DOHH2 (cell line): ENCODE measurements around the gene CCDC59.

Experiments used
- H3F3A ChIP-seq: fragments of 200-600 bp; sonication (generic), shearing (Covaris generic); 2 replicates; pipeline ENCODE4 v1.6.0; 2016; ENCODE audit warnings: antibody characterized with exemption, mild to moderate bottlenecking; ENCODE audit not compliant: control insufficient read depth, insufficient read depth
- H3K27ac ChIP-seq: fragments of 200-600 bp; sonication (generic); 2 replicates; pipeline ENCODE4 v1.5.1; 2014; ENCODE audit warnings: low read depth, mild to moderate bottlenecking, low read length, moderate library complexity
- H3K27me3 ChIP-seq: fragments of 200-600 bp; sonication (generic); 2 replicates; pipeline ENCODE4 v1.6.1; 2014; ENCODE audit warnings: mild to moderate bottlenecking, low read length, mixed read lengths; ENCODE audit not compliant: control insufficient read depth
- H3K36me3 ChIP-seq: fragments of 200-600 bp; sonication (generic); 2 replicates; pipeline ENCODE4 v1.6.1; 2014; ENCODE audit warnings: mild to moderate bottlenecking, low read length, moderate library complexity, mixed read lengths; ENCODE audit not compliant: control insufficient read depth
- H3K4me1 ChIP-seq: fragments of 200-600 bp; sonication (generic); 2 replicates; pipeline ENCODE4 v1.6.1; 2014; ENCODE audit warnings: mild to moderate bottlenecking, low read length, mixed read lengths; ENCODE audit not compliant: control insufficient read depth
- H3K4me2 ChIP-seq: fragments of 200-600 bp; sonication (generic); 2 replicates; pipeline ENCODE4 v1.6.0; 2014; ENCODE audit warnings: mild to moderate bottlenecking, low read length, moderate library complexity
- H3K4me3 ChIP-seq: fragments of 200-600 bp; sonication (generic); 2 replicates; pipeline ENCODE4 v1.5.1; 2014; ENCODE audit warnings: mild to moderate bottlenecking, low read length, mixed read lengths
- H3K79me2 ChIP-seq: fragments of 200-600 bp; sonication (generic); 2 replicates; pipeline ENCODE4 v1.6.1; 2014; ENCODE audit warnings: mild to moderate bottlenecking, low read length, mixed read lengths; ENCODE audit not compliant: control insufficient read depth
- H3K9me2 ChIP-seq: fragments of 200-600 bp; sonication (generic); replicated peaks from 2 replicates; pipeline ENCODE4 v1.6.1; 2014; ENCODE audit warnings: mild to moderate bottlenecking, low read length, mixed read lengths; ENCODE audit not compliant: control insufficient read depth
- H3K9me3 ChIP-seq: fragments of 200-600 bp; sonication (generic); 2 replicates; pipeline ENCODE4 v1.6.1; 2014; ENCODE audit warnings: antibody characterized with exemption, low read length, mixed read lengths; ENCODE audit not compliant: control insufficient read depth, insufficient read depth
- H4K20me1 ChIP-seq: fragments of 200-600 bp; sonication (generic); 2 replicates; pipeline ENCODE4 v1.6.0; 2014; ENCODE audit warnings: low read depth, mild to moderate bottlenecking, antibody characterized with exemption, low read length, moderate library complexity; ENCODE audit not compliant: control insufficient read depth, insufficient read depth
- CTCF ChIP-seq: fragments of 200-600 bp; sonication (generic); IDR thresholded peaks from one replicate; pipeline ENCODE4 v1.5.1; 2014; ENCODE audit warnings: antibody characterized with exemption, mild to moderate bottlenecking, low read depth, low read length; ENCODE audit not compliant: poor library complexity, severe bottlenecking
- EZH2phosphoT487 ChIP-seq: fragments of 200-600 bp; sonication (generic); IDR thresholded peaks from 2 replicates; pipeline ENCODE4 v1.6.1; 2017; ENCODE audit warnings: borderline replicate concordance, mild to moderate bottlenecking, antibody characterized with exemption, low read length, moderate library complexity, mixed read lengths

CCDC59 gene

GRCh38 chr12:82378997-82379396 is 20.8 kb upstream of the CCDC59 start:
- TF ChIP-seq EZH2phosphoT487 (no peak), CTCF (no peak)
- H3K4me2 ChIP-seq, result no peak overlapping the region
- H3K9me3 ChIP-seq, result no peaks in the 10 kb centered on the region; the same call in 1 of the 2 replicates
- no peaks in the 10 kb centered on the region for H3F3A ChIP-seq
- no peaks in the 10 kb centered on the region for H3K36me3 ChIP-seq
- no peak overlapping the region for H3K27ac ChIP-seq
- no peak overlapping the region for H3K4me3 ChIP-seq
- no peaks in the 10 kb centered on the region for H4K20me1 ChIP-seq
- no peaks in the 10 kb centered on the region for H3K79me2 ChIP-seq
- H3K27me3 ChIP-seq, result no peaks in the 10 kb centered on the region
- H3K9me2 ChIP-seq, result no peaks in the 10 kb centered on the region
- H3K4me1 ChIP-seq, result no peaks in the 10 kb centered on the region

- Histone ChIP-seq H3K79me2 (no peaks in the 10 kb centered on the region), H3K9me2 (no peaks in the 10 kb centered on the region), H3K4me3 (no peak overlapping the region), H4K20me1 (no peaks in the 10 kb centered on the region), H3K9me3 (no peaks in the 10 kb centered on the region; the same call in 1 of the 2 replicates), H3K4me1 (no peaks in the 10 kb centered on the region), H3K27me3 (no peaks in the 10 kb centered on the region), H3K36me3 (no peaks in the 10 kb centered on the region), H3F3A (no peaks in the 10 kb centered on the region), H3K4me2 (no peak overlapping the region), H3K27ac (no peak overlapping the region)
- TF ChIP-seq CTCF, result no peak
- TF ChIP-seq EZH2phosphoT487, result no peak
These were observed 17.0 kb upstream of the CCDC59 start for GRCh38 chr12:82375201-82375600.

DNA sequence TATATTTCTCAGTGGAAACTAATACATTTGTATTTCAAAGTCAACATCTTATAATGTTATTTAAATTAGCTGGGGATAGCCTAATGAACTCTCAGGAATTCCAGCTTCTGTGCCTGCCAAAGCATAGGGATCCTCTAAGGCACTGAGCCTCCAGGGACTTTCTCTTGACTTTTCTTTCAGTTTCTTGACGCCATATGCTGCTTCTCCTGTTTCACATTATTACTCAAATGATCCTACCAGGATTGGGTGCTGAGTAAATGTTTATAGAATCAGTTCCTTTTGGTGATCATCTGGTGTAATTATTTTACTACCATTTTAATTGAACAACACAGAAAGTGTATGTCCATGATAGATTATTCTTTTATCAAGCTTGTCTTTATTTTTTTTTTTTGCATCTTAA is 8.0 kb upstream of the CCDC59 start:
- no peaks in the 10 kb centered on the region for H3F3A ChIP-seq
- no peaks in the 10 kb centered on the region for H3K27me3 ChIP-seq
- H3K9me2 ChIP-seq, result no peaks in the 10 kb centered on the region
- H3K4me2 ChIP-seq, result no peak overlapping the region
- H3K4me1 ChIP-seq, result no peaks in the 10 kb centered on the region
- no peak overlapping the region for H3K4me3 ChIP-seq
- TF ChIP-seq EZH2phosphoT487 (no peak), CTCF (no peak)
- H3K27ac ChIP-seq, result no peak overlapping the region
- no peaks in the 10 kb centered on the region for H3K9me3 ChIP-seq
- H3K79me2 ChIP-seq, result no peaks in the 10 kb centered on the region
- H4K20me1 ChIP-seq, result no peaks in the 10 kb centered on the region
- H3K36me3 ChIP-seq, result no peaks in the 10 kb centered on the region

GRCh38 chr12:82363990-82364389 is 5.8 kb upstream of the CCDC59 start:
- H3K27ac ChIP-seq, result no peak overlapping the region
- peaks cover 10% of the 10 kb centered on the region for H3K4me1 ChIP-seq
- TF ChIP-seq EZH2phosphoT487, result no peak
- no peak for TF ChIP-seq CTCF
- H3F3A ChIP-seq, result no peaks in the 10 kb centered on the region; the same call in 1 of the 2 replicates
- no peaks in the 10 kb centered on the region for H3K27me3 ChIP-seq
- peaks cover 8% of the 10 kb centered on the region for H3K79me2 ChIP-seq
- no peaks in the 10 kb centered on the region for H3K36me3 ChIP-seq
- H3K4me2 ChIP-seq, result no peak overlapping the region
- no peaks in the 10 kb centered on the region for H3K9me2 ChIP-seq
- no peak overlapping the region for H3K4me3 ChIP-seq
- H4K20me1 ChIP-seq, result no peaks in the 10 kb centered on the region
- no peaks in the 10 kb centered on the region for H3K9me3 ChIP-seq
